GM12864 (cell line): Measurements from ENCODE around the gene BRF1.

Experiments used
- DNase-seq: peaks from one replicate; pipeline ENCODE4 v3.0.0-alpha.2; 2011; ENCODE audit warnings: low read depth
- H3K4me3 ChIP-seq: 2 replicates; pipeline ENCODE4 v1.5.1; 2011; ENCODE audit warnings: mild to moderate bottlenecking, low read depth, low read length, control low read depth
- CTCF ChIP-seq: IDR thresholded peaks from 2 replicates; pipeline ENCODE4 v1.5.1; 2011; ENCODE audit warnings: low read depth, mild to moderate bottlenecking, moderate library complexity, low read length, control low read depth, inconsistent platforms; ENCODE audit errors: missing control alignments

The BRF1 gene

GRCh38 chr14:105250008-105250366 is 50.8 kb downstream of the BRF1 start:
- no peak overlapping the region for H3K4me3 ChIP-seq
- TF ChIP-seq CTCF, result no peak
- no peak for DNase-seq

GRCh38 chr14:105249182-105250007 is 51.4 kb downstream of the BRF1 start:
- peak overlapping the region; percentile 59 for H3K4me3 ChIP-seq
- no peak for DNase-seq

GRCh38 chr14:105248368-105249181 is 52.2 kb downstream of the BRF1 start, which contains the start of gene BTBD6:
TSS of gene BTBD6 (plus strand) at chr14:105248533. CDS start at chr14:105248712, 179 bp downstream.
- peak within 1 kb of the TSS; percentile 71 for H3K4me3 ChIP-seq
- peak; percentile 43 for DNase-seq
- peak; percentile 10 for TF ChIP-seq CTCF

More at GRCh38 chr14:105249182-105250007, 51.4 kb downstream of the BRF1 start:
- no peak for TF ChIP-seq CTCF

- DNase-seq, result no peak
- TF ChIP-seq CTCF, result no peak
- peak overlapping the region; percentile 71 for H3K4me3 ChIP-seq
Observed at GRCh38 chr14:105247715-105248367, 53.0 kb downstream of the BRF1 start.

GRCh38 chr14:105247026-105247425 is 53.8 kb downstream of the BRF1 start:
- no peak for DNase-seq
- TF ChIP-seq CTCF, result no peak
- H3K4me3 ChIP-seq, result no peak overlapping the region

GRCh38 chr14:105244334-105244733 is 56.5 kb downstream of the BRF1 start:
- no peak overlapping the region for H3K4me3 ChIP-seq
- TF ChIP-seq CTCF, result no peak
- DNase-seq, result no peak
